Stimulated activated naive CD4-positive, alpha-beta T cell treated with Interleukin-2 at 50 U/mL for 16 hours (primary cell): Measurements from ENCODE around the gene INSIG1.

ENCODE experiments used
- DNase-seq: peaks from one replicate; lab custom pipeline; 2025; lab: John Stamatoyannopoulos, UW

INSIG1 gene

GRCh38 chr7:155266440-155266839 lies 31.2 kb upstream of the INSIG1 start:
- DNase-seq: no peak

- DNase-seq: no peak
These were observed 30.7 kb upstream of the INSIG1 start for GRCh38 chr7:155267023-155267422.

- no peak for DNase-seq
These were observed 30.2 kb upstream of the INSIG1 start for GRCh38 chr7:155267436-155267835.

DNA sequence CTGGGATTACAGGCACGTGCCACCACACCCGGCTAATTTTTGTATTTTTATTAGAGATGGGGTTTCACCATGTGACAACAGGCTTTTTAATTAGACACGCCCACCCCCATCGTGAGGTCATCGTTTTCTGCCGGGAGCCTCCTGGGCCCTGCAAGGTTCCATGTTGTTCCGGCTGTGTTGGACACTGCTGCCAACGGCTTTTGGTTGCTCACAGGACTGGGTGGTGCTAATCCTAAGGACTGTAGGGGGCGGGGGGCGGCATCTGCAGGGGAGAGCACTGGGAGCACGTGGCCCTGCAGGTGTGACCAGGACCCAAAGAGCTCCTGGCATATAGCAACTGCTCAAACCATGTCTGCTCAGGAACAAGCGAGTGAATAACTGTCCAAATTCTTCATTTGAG lies 29.5 kb upstream of the INSIG1 start:
- DNase-seq: no peak

DNA sequence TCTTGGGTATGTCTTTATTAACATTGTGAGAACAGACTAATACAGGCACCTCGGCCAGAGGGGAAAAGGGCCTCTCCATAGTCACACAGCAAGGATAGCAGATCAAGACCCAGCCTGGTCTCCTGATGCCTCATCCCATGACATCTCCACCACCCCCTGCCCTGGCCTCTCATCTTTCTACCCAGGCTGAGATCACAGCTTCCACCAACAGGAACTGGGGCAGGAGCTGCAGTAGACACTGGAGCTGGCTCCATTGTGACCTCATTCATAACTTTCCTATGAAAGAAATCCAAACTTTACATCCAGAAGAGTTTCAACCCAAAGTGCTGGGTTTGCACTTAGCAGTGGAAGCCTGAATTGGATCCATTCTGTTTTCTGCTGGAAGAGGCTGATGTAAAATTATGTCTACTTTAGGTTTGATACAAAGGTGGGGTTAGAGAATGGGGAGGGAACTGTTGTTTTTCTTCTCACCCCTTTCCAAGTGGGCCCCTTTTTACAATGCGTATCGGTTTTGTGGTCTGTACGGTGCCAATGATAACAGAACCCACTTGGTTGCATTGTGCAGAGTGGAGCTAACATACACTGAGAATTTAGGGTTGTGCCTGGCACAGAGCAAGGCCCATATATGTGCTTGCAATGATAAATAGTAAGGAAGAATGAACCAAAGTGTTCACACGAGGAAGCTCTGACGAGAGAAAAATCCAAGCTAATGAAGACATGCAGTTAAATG lies 28.6 kb upstream of the INSIG1 start:
- DNase-seq: no peak

DNA sequence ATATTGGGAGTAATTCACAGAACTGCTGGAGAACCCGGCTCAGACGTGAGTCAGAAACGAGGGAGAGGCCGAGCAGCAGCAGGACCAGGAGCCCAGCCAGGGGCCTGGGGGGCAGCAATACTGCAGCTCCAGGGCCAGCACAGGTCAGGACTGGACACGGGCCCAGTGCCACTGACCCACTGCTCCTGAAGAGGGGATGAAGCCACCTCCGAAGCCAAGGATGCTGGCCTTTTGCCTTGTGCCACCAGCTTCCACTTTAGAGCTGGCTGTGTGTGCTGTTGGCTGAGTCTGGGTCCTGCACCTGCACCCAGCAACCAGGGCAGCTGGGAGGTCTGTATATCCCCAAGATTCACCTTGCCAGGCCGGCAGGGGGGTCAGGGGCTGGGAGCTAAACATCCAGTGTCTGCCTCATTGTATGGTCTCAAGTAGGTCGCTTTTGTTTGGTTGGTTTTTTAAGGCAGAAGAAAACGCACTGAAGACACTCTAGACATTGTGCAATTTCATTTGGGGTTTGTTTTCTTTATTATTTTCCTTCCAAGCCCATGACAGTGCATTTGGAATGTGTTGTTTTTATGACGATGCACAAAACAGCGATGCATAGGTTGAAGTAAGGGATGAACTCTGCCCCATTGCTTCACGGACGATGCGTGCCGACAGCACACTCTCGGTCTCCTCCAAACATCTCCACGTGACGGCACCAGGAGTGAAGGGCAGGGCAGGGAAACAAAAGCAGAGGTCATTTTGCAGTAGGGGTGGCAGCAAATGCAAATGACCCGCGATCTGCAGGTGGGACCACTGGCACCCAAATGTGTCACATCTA lies 27.7 kb upstream of the INSIG1 start:
- no peak for DNase-seq

- DNase-seq: no peak
These were observed 26.8 kb upstream of the INSIG1 start for GRCh38 chr7:155270861-155271260.

DNA sequence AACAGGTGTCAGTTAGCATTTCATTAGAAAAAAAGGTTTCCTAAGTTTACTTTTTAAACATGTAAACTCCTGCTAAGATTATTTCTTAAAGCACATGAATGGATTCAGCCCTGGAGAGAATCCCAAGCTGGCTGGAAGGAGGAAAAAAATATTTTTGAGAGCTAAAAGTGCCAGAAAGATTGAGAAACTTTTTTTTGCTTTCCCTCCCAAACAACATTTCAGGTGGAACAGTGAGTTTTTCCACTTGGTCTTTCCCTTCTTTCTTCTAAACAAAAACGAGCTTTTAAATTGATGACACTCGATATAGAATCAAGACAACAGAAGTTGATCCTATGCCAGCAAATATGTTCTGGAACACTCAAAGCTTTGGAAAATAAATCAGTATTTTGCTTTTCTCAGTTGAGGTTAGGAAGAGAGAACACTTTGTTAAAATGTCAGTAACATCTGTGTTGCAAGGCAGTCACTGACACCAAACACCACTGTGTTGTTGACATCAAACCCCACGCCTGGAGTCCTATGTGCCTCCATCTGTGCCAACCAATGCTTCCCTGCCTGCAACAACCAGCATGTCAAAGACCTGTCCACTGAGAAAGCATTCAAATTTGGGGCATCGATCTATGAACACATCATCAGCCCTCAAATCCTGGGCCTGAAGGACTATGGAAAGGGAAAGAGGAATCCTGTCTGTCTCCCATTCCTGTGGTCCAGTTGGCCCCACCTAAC lies 22.9 kb upstream of the INSIG1 start:
- no peak for DNase-seq

GRCh38 chr7:155276042-155276799 lies 21.5 kb upstream of the INSIG1 start:
- DNase-seq: no peak

DNA sequence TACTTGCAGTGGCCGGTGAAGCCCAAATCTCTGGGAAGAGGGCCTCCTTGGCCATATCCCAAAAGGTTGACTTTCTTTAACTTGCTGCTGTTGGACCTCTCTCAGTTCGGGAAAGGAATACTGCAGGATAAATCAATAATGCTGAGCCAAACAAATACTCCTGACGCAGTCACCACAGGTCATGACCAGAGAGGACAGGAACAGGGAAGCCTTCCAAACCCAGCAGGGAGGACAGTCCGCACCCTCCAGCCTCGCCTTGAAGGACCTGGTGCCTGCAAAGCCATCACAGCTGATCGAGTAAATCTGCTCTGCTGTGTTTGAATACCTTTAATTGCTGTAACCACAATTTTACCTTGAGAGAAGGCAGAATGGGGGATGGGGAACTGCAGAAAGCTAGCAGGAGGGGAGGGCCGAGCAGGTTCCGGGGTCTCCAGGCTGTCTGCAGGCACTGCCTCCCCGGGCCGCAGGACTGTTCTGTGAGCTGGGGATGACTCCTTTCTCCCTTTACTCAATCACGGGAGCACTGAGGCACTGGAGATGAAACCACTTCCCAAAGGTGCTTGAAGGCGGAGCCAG lies 20.8 kb upstream of the INSIG1 start:
- no peak for DNase-seq

DNA sequence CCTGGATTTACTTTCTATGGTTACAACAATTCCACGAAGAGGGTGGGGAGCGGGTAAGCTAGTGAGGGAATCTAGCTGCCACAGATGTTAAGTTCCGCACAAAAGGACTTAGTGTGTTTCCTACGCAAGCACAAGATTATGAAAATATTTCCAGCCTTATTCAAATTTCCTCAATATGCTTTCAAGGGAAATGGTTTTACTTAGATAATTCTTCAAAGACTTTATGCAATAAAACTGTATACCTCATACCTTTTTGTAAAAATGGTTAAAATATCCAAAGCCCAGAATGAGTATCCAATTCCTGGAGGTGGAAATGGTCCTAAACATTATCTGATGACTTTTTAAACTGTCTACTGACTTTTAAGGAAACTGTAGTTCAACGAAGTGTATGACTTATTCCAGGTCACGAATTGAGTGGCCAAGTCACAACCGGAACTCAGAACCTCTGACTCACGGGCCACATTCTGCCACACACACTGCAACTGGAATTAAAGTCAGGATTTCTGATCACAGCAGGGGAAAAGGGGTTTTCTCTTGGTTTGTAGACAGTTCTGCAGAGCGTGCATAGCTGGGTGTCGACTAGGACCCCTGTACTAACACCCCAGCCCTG lies 20.2 kb upstream of the INSIG1 start:
- DNase-seq: peak; percentile 22

- no peak for DNase-seq
These were observed 18.8 kb upstream of the INSIG1 start for GRCh38 chr7:155278921-155279320.

GRCh38 chr7:155279787-155280445 lies 17.8 kb upstream of the INSIG1 start:
- no peak for DNase-seq

DNA sequence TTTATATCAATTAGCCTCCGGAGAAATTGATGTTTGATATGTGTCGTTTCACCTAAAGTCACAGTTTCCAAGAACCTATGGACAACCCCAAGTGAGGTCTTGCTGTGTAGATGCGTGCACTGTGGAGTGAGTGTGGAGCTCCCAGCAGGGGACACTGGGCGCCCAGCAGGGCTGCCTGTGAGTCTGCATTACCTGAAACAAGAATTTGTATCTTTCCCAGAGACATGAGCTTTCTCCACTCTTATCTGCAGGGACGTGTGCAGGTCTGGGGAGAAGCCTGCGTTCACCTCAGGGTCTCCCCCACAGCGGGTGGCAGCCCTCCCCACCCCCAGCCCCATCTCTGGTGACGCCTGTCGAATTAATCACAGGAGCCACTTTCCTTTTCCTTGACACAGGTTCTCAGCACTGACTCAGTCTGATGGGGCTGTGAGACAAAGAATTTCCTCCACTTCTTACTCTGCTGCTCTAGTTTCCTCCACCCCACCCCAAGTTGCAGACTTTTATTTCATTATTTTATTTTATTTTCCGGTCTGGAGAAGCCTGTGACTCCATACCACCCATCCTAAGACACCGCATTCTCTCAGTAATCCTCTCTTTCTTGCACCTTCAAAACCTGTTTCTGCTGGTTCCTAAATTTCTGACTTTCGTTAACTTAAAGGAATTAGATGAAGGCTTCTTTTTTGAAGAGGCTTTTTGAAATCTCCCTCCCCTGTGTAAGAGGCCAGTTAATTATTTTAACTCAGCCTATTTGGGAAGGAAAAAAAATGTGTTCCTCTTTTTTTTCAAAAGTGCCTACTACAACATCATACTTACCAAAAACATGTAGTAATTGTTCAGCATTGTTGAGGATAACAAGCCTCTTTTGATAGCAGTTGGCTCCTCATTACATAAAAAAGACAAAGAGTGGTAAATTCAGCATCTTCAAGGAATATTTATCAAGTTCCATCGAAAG lies 17.0 kb upstream of the INSIG1 start:
- DNase-seq: no peak

- DNase-seq: no peak
These were observed 16.2 kb upstream of the INSIG1 start for GRCh38 chr7:155281398-155281969.

DNA sequence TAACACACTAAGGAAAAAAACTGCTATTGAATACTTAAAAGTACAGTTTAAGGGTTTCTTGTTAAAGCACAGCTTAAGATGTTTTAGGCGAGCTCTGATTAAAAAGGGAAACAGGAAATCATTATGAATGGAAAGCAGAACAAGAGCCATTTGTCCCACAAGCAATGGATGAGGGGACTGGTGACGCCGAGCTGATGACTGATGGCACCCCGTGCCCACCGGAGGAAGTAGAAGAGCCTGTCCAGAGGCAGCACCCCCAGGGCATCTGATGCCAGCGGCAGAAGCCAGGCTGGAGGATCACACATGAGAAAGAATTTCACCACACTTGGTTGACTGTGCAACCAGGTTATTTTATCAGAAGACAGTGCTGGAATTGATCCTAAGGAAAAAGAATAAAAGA lies 15.0 kb upstream of the INSIG1 start:
- no peak for DNase-seq

GRCh38 chr7:155283565-155284194 lies 14.0 kb upstream of the INSIG1 start:
- no peak for DNase-seq

DNA sequence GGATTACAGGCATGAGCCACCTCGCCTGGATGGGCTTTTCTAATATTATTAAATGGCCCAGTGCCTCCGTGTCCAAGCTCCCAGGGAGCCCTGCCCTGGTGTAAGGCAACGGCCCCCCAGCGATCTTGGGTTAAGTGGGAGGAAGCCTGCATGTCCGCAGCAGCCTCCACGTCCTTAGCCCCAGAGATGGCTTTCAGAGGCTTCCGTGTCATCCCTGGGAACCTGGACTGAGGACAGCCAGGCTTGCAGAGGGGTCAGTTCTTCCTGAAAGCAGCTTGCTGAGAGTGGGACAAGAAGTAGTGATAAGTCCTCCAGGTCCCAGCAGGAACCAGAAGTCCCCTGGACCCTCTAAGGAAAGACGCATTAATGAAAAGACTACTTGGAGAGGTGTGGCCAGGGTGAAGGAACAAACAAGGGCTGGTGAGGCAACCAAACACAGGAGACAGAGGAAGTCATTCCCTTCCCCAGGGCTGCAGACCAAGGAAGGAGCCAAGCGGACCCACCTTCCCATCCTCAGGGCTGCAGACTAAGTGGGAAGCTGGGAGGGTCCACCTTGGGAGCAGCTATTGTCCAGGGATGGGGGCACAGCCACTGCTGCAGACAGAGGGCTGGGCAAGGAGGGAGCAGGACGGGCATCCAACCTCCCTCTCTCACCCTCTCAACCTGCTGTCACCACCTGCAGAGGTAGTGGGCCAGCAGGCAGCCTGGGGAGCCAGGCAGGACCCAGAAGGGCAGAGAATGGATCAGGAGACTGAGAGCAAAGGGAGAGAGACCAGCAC lies 13.0 kb upstream of the INSIG1 start:
- no peak for DNase-seq
